Fibroblast of skin of right quadriceps (primary cell): ENCODE data around the gene HSPA4L.

Source experiments
- DNase-seq: peaks from one replicate; pipeline ENCODE4 v3.0.0-alpha.2; 2013

HSPA4L gene

DNA sequence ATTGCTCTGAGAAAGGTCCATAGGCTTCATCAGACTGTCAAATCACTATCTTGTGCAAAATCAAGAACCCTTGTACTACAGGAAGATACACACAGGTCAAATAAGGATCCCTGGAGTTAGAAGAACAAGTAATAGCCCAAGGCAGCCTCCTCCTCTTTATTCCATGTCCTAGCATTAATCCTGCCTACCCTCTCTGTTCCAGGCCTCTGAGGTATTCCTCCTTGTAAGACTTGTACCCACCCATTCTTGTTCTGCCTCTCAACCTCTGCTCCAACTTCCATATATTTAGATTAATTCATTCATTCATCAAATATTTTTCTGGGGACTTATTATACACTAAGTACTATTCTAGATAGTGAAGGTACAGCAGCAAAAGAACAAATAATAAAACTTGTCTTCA lies 88.2 kb downstream of the HSPA4L start:
- DNase-seq, result no peak

DNA sequence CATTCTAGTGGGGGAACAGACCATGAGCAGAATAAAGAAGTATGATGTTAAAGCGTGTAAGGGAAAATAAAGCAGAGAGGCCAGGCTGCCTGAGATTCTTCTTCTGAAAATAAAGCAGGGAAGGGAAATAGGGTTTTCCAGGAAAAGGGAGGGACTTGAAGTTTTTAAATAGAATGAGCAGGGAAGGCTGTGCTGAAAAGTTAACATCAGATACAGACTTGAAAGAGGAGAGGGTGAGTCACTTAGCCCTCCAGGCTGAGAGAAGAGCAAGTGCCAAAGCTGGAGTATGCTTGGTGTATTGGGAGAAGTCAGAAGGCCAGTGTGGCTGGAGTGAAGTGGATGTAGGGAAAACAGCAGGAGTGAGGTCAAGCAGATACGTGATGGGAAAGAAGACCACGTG lies 88.6 kb downstream of the HSPA4L start:
- peak; percentile 68 for DNase-seq

DNA sequence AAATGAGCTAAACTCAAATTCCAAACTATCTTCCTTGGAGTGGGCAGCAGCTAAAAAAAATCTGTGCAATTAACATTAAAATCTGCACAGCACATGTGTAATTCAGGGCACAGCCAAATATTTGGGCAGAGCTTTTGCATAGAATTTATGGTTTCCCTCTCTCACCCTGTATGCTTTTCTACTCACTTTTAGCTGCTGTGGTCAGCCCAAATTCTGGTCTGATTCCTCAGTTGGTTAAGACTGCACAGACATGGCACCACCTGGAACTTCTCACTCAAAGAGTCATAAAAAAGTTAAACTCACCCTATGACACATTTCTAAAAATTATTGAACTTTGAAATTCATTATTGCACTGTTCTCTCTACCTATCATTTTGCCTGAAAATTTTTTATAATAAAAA lies 93.7 kb downstream of the HSPA4L start:
- no peak for DNase-seq

DNA sequence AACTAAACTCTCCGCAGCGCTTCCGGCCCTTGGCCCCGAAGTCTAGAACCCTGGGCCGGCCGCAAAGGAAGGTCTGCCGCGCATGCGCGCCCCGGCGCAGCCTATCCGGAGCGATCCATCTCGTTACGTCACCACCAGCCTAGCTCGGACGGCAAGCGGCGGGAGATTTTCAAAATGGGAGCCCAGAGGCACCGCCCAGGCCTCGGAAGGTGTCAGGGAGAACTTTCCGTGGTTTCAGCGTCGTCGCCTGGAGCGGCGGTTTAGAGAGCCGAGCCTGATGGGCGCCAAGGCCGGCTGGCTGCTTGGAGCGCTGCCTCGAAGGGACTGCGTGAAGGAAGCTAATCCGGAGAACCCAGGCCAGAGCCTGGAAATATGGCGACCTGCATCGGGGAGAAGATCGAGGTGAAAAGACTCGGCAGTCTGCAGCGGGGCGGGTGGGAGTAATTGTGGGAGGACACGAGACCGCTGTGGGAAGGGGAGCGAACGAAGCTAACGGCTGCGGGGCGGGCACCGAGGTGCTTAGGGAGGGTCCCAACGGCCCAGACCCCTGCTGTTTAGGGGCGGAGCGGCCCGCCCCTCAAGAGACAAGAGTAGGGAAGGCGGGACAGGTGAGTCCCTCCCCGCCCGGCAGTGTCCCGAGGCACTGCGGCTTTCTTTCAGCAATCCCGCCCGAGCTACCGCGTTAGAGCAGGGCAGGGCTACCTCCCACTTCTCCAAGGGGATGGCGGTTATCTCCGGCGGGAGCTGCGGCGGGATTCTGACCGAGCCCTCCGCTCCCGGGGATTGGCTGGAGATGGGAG lies 98.8 kb downstream of the HSPA4L start, which contains the start of gene PLK4:
TSS of gene PLK4 (plus strand) at position 131 of the 800 bp plus-strand sequence. CDS start at position 373, 242 bp downstream.
- DNase-seq, result peak; percentile 96

DNA sequence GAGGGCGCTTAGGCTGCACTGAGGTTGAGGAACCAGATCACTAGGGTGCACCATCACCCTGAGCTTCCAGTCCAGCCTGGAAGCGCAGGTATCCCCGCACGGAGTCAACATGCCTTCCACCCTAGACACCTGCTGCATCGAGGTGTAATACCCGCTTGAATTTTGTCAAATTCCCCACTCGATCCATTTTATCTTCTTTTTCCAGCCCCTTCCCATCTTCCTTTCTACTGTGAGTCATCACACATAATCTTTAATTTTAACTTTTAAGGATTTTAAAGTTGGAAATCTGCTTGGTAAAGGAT lies 99.4 kb downstream of the HSPA4L start:
- no peak for DNase-seq

DNA sequence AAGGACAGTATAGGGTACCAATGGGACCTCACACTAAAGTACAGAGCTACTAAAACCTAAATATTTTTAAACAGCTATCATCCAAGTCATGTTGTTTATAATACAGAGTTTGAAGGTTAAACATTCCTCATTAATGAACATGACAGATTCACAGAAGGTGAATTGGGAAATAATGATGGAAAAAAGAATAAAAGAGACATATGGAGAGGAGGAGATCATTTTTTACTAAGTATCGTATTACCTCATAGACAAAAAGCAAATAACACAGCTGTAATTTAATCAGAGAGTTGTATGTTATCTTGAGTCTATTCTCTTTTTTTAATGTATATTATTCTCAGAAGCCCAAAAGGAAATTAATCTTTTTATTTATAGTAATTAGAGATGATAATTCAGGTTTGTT lies 106.4 kb downstream of the HSPA4L start:
- DNase-seq, result no peak

DNA sequence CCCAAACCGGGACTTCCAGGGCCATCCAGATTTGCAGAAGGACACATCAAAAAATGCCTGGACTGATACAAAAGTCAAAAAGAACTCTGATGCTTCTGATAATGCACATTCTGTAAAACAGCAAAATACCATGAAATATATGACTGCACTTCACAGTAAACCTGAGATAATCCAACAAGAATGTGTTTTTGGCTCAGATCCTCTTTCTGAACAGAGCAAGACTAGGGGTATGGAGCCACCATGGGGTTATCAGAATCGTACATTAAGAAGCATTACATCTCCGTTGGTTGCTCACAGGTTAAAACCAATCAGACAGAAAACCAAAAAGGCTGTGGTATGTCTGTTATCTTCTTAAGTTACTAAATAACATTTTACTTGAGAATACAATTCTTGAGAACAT lies 107.8 kb downstream of the HSPA4L start:
- DNase-seq, result peak; percentile 16
